Measurements from ENCODE around the gene CLTCL1.
A peak's percentile ranks its signal among the peaks of the same experiment; 100 is the strongest.
"Not testable (repeated sequence)": the region's sequence is repeated elsewhere in the genome, so short reads cannot be mapped to it uniquely, and the experiment has no call there.

Gene CLTCL1

GRCh38 chr22:19175602-19176174 is 115.8 kb downstream of the CLTCL1 start:
- DNase-seq (ENCODE audit: low spot score), result peak; percentile 42

- DNase-seq (ENCODE audit: low spot score), result no peak
Observed at GRCh38 chr22:19175026-19175601, 116.4 kb downstream of the CLTCL1 start.

- no peak for DNase-seq (ENCODE audit: low spot score)
Observed at GRCh38 chr22:19174106-19175025, 117.2 kb downstream of the CLTCL1 start.

GRCh38 chr22:19173047-19174035 is 118.2 kb downstream of the CLTCL1 start:
- DNase-seq (ENCODE audit: low spot score), result no peak

- peak; percentile 37 for DNase-seq (ENCODE audit: low spot score)
Observed at GRCh38 chr22:19172213-19173046, 119.1 kb downstream of the CLTCL1 start.

GRCh38 chr22:19169947-19170318 is 121.6 kb downstream of the CLTCL1 start:
- no peak for DNase-seq (ENCODE audit: low spot score)

- DNase-seq (ENCODE audit: low spot score), result peak; percentile 86
Observed at GRCh38 chr22:19169002-19169946, 122.2 kb downstream of the CLTCL1 start.

GRCh38 chr22:19168088-19168890 is 123.2 kb downstream of the CLTCL1 start:
- DNase-seq (ENCODE audit: low spot score), result peak; percentile 38

GRCh38 chr22:19167106-19167869 is 124.2 kb downstream of the CLTCL1 start:
- no peak for DNase-seq (ENCODE audit: low spot score)

GRCh38 chr22:19166421-19166820 is 125.1 kb downstream of the CLTCL1 start:
- DNase-seq (ENCODE audit: low spot score), result no peak

GRCh38 chr22:19164425-19164824 is 127.1 kb downstream of the CLTCL1 start:
- no peak for DNase-seq (ENCODE audit: low spot score)

GRCh38 chr22:19158649-19159048 is 132.9 kb downstream of the CLTCL1 start:
- not testable (repeated sequence) for DNase-seq (ENCODE audit: low spot score)

GRCh38 chr22:19156109-19156508 is 135.4 kb downstream of the CLTCL1 start:
- not testable (repeated sequence) for DNase-seq (ENCODE audit: low spot score)

- DNase-seq (ENCODE audit: low spot score), result no peak
Observed at GRCh38 chr22:19152942-19153883, 138.3 kb downstream of the CLTCL1 start.

- no peak for DNase-seq (ENCODE audit: low spot score)
Observed at GRCh38 chr22:19151329-19152191, 140.0 kb downstream of the CLTCL1 start.

All from ecto neural progenitor cell (in vitro differentiated cells).